GM12873 (cell line): ENCODE data around the gene ADRA2B.

Experiments
- TF ChIP-seq, protein P1 (sequence below): IDR thresholded peaks from 2 replicates; pipeline ENCODE4 v1.5.1; 2012; ENCODE audit warnings: low read depth, mild to moderate bottlenecking, moderate library complexity, low read length, control low read depth; ENCODE audit not compliant: insufficient read depth; ENCODE audit errors: missing control alignments

ADRA2B gene

DNA sequence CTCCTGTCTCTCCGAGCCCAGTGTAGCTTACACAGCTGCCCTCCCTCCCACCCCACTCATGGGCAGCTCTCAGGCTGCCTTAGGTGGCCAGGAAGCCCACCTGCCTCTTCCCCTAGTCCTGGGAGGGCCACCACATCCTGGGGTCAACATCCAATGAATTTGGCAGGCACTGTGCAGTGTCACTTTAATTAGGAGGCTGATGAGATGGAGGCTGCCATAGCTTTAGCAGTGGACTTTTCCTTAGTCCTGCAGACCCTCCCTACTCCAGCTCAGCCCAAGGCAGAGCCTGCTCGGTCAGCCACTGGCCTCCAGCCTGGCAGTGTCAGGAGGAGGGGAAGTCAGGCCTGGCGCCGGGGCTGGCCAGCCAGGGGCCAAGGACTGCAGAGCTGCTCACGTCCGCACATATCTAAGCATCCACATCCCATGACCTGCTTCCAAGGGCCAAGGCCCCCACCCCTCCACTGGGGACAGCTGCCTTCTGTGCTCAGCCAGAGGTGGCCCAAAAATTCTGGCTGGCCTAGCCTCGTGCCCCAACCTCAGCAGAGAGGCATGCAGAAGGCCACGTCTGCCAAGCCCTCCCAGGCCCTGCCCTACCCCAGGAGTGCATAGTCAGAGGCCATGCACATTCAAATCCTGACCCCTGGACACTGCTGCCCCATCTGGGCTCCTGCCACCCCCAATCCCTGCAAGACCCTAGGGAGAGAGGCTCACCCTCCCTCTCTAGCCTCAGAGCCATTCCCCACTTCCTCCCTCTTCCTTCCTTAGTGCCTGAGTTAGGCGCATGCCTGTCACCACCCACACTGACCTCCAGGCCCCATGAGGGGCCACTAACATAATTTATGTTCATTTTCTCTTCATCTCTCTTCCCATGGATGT lies 33.1 kb downstream of the ADRA2B start:
- TF ChIP-seq, protein P1, sequence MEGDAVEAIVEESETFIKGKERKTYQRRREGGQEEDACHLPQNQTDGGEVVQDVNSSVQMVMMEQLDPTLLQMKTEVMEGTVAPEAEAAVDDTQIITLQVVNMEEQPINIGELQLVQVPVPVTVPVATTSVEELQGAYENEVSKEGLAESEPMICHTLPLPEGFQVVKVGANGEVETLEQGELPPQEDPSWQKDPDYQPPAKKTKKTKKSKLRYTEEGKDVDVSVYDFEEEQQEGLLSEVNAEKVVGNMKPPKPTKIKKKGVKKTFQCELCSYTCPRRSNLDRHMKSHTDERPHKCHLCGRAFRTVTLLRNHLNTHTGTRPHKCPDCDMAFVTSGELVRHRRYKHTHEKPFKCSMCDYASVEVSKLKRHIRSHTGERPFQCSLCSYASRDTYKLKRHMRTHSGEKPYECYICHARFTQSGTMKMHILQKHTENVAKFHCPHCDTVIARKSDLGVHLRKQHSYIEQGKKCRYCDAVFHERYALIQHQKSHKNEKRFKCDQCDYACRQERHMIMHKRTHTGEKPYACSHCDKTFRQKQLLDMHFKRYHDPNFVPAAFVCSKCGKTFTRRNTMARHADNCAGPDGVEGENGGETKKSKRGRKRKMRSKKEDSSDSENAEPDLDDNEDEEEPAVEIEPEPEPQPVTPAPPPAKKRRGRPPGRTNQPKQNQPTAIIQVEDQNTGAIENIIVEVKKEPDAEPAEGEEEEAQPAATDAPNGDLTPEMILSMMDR: no peak

DNA sequence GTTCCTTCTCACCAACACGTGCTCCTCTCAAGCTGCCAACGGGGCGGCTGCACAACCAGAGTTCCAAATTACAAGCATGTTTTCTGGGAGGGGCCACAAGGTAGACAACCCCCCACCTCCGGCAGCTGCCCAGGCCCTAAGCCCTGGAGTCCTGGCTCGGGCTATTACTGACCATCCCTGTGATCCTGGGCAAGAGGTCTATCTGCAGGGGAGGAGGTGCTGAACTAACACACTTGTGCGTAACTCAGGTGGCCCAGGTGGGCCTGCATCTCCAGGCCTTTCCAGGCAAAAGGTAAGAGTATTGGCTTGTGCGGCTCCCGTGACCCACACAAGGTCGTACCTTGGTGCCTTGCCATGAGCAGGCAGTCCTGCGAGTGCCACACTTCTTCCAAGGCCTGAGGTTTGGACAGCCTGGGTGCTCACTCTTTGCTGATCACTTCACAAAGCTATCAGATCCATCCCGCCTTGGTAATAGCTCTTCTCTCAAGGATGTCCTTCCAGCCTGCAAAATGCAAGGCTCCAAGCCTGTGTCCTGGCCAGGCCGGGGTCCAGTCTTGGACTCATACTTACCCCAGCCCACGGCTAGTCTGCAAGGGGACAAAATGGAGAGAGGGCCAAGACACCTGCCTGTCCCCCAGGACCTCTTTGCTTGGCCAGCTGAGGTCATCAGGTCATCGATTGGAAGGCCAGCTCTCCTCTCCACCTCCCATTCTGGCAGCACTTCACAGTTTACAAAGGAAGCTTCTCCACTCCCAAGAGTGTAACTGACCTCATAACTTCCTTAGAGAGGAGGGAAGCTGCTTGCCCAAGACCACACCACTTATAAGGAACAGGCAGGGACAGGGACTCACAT lies 33.9 kb downstream of the ADRA2B start:
- TF ChIP-seq, protein P1: no peak

DNA sequence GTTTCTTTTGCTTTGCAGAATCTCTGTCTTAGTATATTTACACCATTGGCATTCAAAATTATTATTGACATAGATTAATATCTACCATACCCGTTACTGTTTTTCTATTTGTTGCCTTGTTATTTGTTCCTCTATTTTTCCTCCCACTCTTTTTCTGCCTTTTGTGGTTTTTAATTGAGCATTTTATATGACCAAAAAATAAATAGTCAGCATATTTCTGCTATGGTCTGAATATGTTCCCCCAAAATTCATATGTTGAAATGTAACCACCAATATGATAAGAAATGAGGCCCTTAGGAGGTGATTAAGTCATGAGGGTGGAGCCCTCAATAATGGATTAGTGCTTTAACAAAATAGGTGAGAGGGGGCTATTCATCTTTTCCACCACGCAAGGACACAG lies 35.3 kb downstream of the ADRA2B start:
- TF ChIP-seq, protein P1: no peak

DNA sequence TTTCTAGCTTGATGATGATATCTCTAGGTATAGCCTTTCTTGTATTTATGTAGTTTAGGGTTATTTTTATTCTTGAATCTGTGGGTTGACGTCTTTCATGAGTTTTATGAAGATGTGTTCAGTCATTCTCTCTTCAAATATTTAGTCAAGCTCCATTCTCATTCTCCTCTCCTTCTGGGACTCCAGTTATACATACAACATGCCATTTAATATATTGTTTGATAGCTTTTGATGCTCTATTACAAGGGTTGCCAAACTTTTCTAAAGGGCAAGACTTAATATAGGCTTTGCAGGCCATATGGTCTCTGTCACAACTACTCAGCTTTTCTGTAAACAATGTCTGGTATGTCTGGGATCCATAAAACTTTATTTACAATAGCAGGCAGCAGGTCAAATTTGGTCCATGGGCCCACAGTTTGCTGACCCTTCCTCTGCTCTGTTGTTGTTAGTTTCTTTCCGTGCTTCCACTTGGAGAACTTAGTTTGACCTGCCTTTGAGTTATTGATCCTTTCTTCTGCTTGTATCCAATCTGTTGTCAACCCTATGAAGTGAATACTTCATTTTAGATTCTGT lies 41.1 kb downstream of the ADRA2B start:
- TF ChIP-seq, protein P1: no peak

- TF ChIP-seq, protein P1: no peak
Observed at GRCh38 chr2:96074156-96074555, 42.2 kb downstream of the ADRA2B start.

- TF ChIP-seq, protein P1: no peak
Observed at GRCh38 chr2:96073170-96073775, 43.1 kb downstream of the ADRA2B start.
